Coronary artery (tissue), 2 donors: ENCODE results near the gene CDH13.

Source experiments
- DNase-seq: peaks from one replicate; pipeline ENCODE4 v3.0.0-alpha.2; 2017; ENCODE audit warnings: low spot score
- H3K27ac ChIP-seq, 2 donors: fragments of 200-600 bp; sonication (generic); one replicate each; pipeline ENCODE4 v1.5.1; 2016 to 2019
- H3K4me3 ChIP-seq: fragments of 200-600 bp; sonication (generic); 2 replicates; pipeline ENCODE4 v1.5.1; 2016; ENCODE audit warnings: mild to moderate bottlenecking, moderate library complexity
- CTCF ChIP-seq: fragments of 200-600 bp; sonication (generic); IDR thresholded peaks from one replicate; pipeline ENCODE4 v1.5.1; 2019; ENCODE audit warnings: antibody characterized with exemption

Gene CDH13

GRCh38 chr16:83742124-83742899, 1115.5 kb downstream of the CDH13 start:
- no peak for DNase-seq
- Histone ChIP-seq H3K4me3 (no peak overlapping the region), H3K27ac (no peak overlapping the region)
- TF ChIP-seq CTCF = no peak

GRCh38 chr16:83743241-83743640, 1116.5 kb downstream of the CDH13 start:
- no peak for DNase-seq
- no peak overlapping the region for H3K27ac ChIP-seq
- TF ChIP-seq CTCF = no peak
- no peak overlapping the region for H3K4me3 ChIP-seq

GRCh38 chr16:83743720-83744119, 1117.0 kb downstream of the CDH13 start:
- no peak for TF ChIP-seq CTCF
- Histone ChIP-seq H3K4me3 (no peak overlapping the region), H3K27ac (no peak overlapping the region)
- no peak for DNase-seq

- no peak for TF ChIP-seq CTCF
- Histone ChIP-seq H3K4me3 (no peak overlapping the region), H3K27ac (no peak overlapping the region)
- no peak for DNase-seq
Measured at GRCh38 chr16:83744441-83744981, 1117.7 kb downstream of the CDH13 start.

GRCh38 chr16:83746611-83747010, 1119.8 kb downstream of the CDH13 start:
- TF ChIP-seq CTCF = no peak
- Histone ChIP-seq H3K27ac (no peak overlapping the region), H3K4me3 (no peak overlapping the region)
- DNase-seq = no peak

GRCh38 chr16:83747936-83748335, 1121.2 kb downstream of the CDH13 start:
- TF ChIP-seq CTCF = no peak
- no peak overlapping the region for H3K4me3 ChIP-seq

GRCh38 chr16:83755391-83755790, 1128.6 kb downstream of the CDH13 start:
- no peak overlapping the region for H3K4me3 ChIP-seq
- no peak overlapping the region for H3K27ac ChIP-seq
- DNase-seq = no peak
- TF ChIP-seq CTCF = no peak

More at GRCh38 chr16:83747936-83748335, 1121.2 kb downstream of the CDH13 start:
- no peak overlapping the region for H3K27ac ChIP-seq
- no peak for DNase-seq
